CD14-positive monocyte (primary cell): ENCODE measurements around the gene PLA2G2C. TPM values are rescaled to one million over a fixed set of nuclear protein-coding genes. Genes with fewer than 3 reads are reported as not detected.

Experiments used
- DNase-seq, 3 donors: peaks; one replicate each; pipeline ENCODE4 v3.0.0-alpha.2; 2011 to 2022
- H2AFZ ChIP-seq: 2 replicates; pipeline ENCODE4 v1.6.0; 2012; ENCODE audit warnings: mild to moderate bottlenecking, low read depth, low read length, inconsistent platforms; ENCODE audit not compliant: insufficient read depth, poor library complexity, severe bottlenecking
- H3K27ac ChIP-seq, 2 donors: 1 replicate in 1 of 2; 2 replicates in 1 of 2; pipeline ENCODE4 v1.5.1; 2012 to 2013; ENCODE audit warnings: low read length in 2 of 2, control low read depth in 1 of 2, inconsistent platforms in 1 of 2, low read depth in 1 of 2, mild to moderate bottlenecking in 1 of 2
- H3K27me3 ChIP-seq, 2 donors: one replicate each; pipeline versions ENCODE4 v1.6.0 to v1.6.1; 2011 to 2013; ENCODE audit warnings: low read length in 2 of 2; ENCODE audit not compliant: control insufficient read depth in 2 of 2, insufficient read depth in 2 of 2
- H3K36me3 ChIP-seq, 2 donors: replicated peaks in 1 of 2; 1 replicate in 1 of 2; 2 replicates in 1 of 2; pipeline versions ENCODE4 v1.5.1 to v1.6.1; 2012 to 2013; ENCODE audit warnings: low read length in 2 of 2, control low read depth in 1 of 2, inconsistent platforms in 1 of 2, mild to moderate bottlenecking in 1 of 2; ENCODE audit not compliant: insufficient read depth in 2 of 2, control insufficient read depth in 1 of 2
- H3K4me1 ChIP-seq, 2 donors: 1 replicate in 1 of 2; 2 replicates in 1 of 2; pipeline versions ENCODE4 v1.5.1 to v1.6.1; 2012 to 2013; ENCODE audit warnings: low read length in 2 of 2, control low read depth in 1 of 2, inconsistent platforms in 1 of 2, mild to moderate bottlenecking in 1 of 2, moderate library complexity in 1 of 2; ENCODE audit not compliant: insufficient read depth in 2 of 2, control insufficient read depth in 1 of 2
- H3K4me2 ChIP-seq: replicated peaks from 2 replicates; pipeline ENCODE3; 2012; ENCODE audit warnings: low read length, moderate library complexity, mild to moderate bottlenecking; ENCODE audit not compliant: poor library complexity, severe bottlenecking; ENCODE audit errors: extremely low read depth
- H3K4me3 ChIP-seq, 3 experiments: fragments of 200-600 bp in 1 of 3; sonication (generic) in 1 of 3; replicated peaks in 1 of 3; 1 replicate in 2 of 3; 2 replicates in 1 of 3; pipeline ENCODE4 v1.5.1; 2011 to 2013; ENCODE audit warnings: low read length in 3 of 3, mild to moderate bottlenecking in 3 of 3, control low read depth in 2 of 3, low read depth in 2 of 3, inconsistent platforms in 1 of 3, moderate library complexity in 1 of 3
- H3K79me2 ChIP-seq: 2 replicates; pipeline ENCODE4 v1.6.0; 2012; ENCODE audit warnings: mild to moderate bottlenecking, control low read depth, inconsistent platforms, low read length, moderate library complexity; ENCODE audit not compliant: insufficient read depth
- H3K9ac ChIP-seq: 2 replicates; pipeline ENCODE4 v1.6.0; 2017; ENCODE audit warnings: low read length, mild to moderate bottlenecking; ENCODE audit not compliant: insufficient read depth, poor library complexity, severe bottlenecking
- H3K9me3 ChIP-seq, 2 donors: replicated peaks in 1 of 2; 1 replicate in 1 of 2; 2 replicates in 1 of 2; pipeline versions ENCODE4 v1.5.1 to v1.6.1; 2012 to 2013; ENCODE audit warnings: low read length in 2 of 2, control low read depth in 1 of 2; ENCODE audit not compliant: control insufficient read depth in 1 of 2, insufficient read depth in 1 of 2
- H4K20me1 ChIP-seq: 2 replicates; pipeline ENCODE4 v1.6.0; 2012; ENCODE audit warnings: mild to moderate bottlenecking, low read length, control low read depth, moderate library complexity; ENCODE audit not compliant: insufficient read depth
- H3K27ac Mint-ChIP-seq, 7 donors: one replicate each; pipeline ENCODE4 v1.8.0; 2020; ENCODE audit warnings: mild to moderate bottlenecking in 7 of 7, mixed read lengths in 7 of 7, moderate library complexity in 6 of 7, inconsistent platforms in 2 of 7
- H3K27me3 Mint-ChIP-seq, 3 donors: one replicate each; pipeline ENCODE4 v1.8.0; 2021 to 2022; ENCODE audit warnings: low read depth in 3 of 3, mild to moderate bottlenecking in 3 of 3, mixed read lengths in 3 of 3, moderate library complexity in 3 of 3, inconsistent platforms in 1 of 3
- H3K36me3 Mint-ChIP-seq, 2 donors: one replicate each; pipeline ENCODE4 v1.8.0; 2020; ENCODE audit warnings: mixed read lengths in 2 of 2, inconsistent platforms in 1 of 2, mild to moderate bottlenecking in 1 of 2
- H3K4me1 Mint-ChIP-seq: one replicate; pipeline ENCODE4 v1.8.0; 2020; ENCODE audit warnings: mild to moderate bottlenecking, mixed read lengths
- H3K4me3 Mint-ChIP-seq, 2 donors: one replicate each; pipeline ENCODE4 v1.8.0; 2020; ENCODE audit warnings: mild to moderate bottlenecking in 2 of 2, mixed read lengths in 2 of 2, moderate library complexity in 1 of 2
- H3K9me3 Mint-ChIP-seq, 7 donors: one replicate each; pipeline ENCODE4 v1.8.0; 2020 to 2022; ENCODE audit warnings: mixed read lengths in 7 of 7, mild to moderate bottlenecking in 6 of 7, moderate library complexity in 6 of 7, inconsistent platforms in 2 of 7
- CTCF ChIP-seq: fragments of 200-600 bp; IDR thresholded peaks from one replicate; pipeline ENCODE4 v1.8.0; 2022; ENCODE audit warnings: antibody characterized with exemption, mild to moderate bottlenecking
- WGBS: methylation state at CpG from one replicate; pipeline ENCODE4 v1.1.5; 2013; ENCODE audit warnings: missing lambda C conversion rate; ENCODE audit not compliant: insufficient coverage; 5-methylcytosine and 5-hydroxymethylcytosine counted together
- intact Hi-C, 2 donors: fragments of 100-400 bp; cut with micrococcal nuclease; formaldehyde crosslinking; loops; one replicate each; pipeline versions ENCODE4 v1.15.0 to v1.15.1; 2023
- polyA plus RNA-seq, 3 donors: library from polyadenylated mRNA; depleted of rRNA in 1 of 3; unstranded in 2 of 3; stranded (reverse) in 1 of 3; fragments of 300-500 nt in 2 of 3; fragments of >200 nt in 1 of 3; fragmentation: Illumina TruSeq in 2 of 3; gene quantifications; 1 replicate in 2 of 3; 2 replicates in 1 of 3; pipeline ENCODE4 v1.2.3, GENCODE V29; 2012 to 2021

PLA2G2C gene
- polyA plus RNA-seq, 3 donors = 0.07 to 0.40 TPM; not detected in 1

GRCh38 chr1:20197329-20197791 is 11.0 kb upstream of the PLA2G2C start:
- Mint-ChIP-seq H3K27me3 (peaks cover 24 to 33% (median 28%) of the 10 kb centered on the region in 3 donors), H3K36me3 (no peaks in the 10 kb centered on the region), H3K9me3 (peaks cover 0 to 2% (median 0%) of the 10 kb centered on the region in 7 donors), H3K27ac (no peak overlapping the region), H3K4me3 (no peak overlapping the region), H3K4me1 (peaks cover 3% of the 10 kb centered on the region)
- intact Hi-C loops = loop anchor here in 1 of 2 donors (5.0 kb wide), 1 partner anchor 95 kb away; no protein-coding TSS in a partner anchor
- H3K36me3 ChIP-seq = no peaks in the 10 kb centered on the region
- H3K9ac ChIP-seq = no peak overlapping the region
- no peak overlapping the region for H2AFZ ChIP-seq
- H4K20me1 ChIP-seq = no peaks in the 10 kb centered on the region
- no peaks in the 10 kb centered on the region for H3K79me2 ChIP-seq
- no peak for TF ChIP-seq CTCF
- H3K27me3 ChIP-seq = peaks cover 2 to 3% of the 10 kb centered on the region in 2 donors
- no peaks in the 10 kb centered on the region for H3K9me3 ChIP-seq
- WGBS = 88% methylated on average over 5 of the region's 6 CpGs
- no peak overlapping the region for H3K4me2 ChIP-seq
- H3K4me3 ChIP-seq = no peak overlapping the region
- no peak for DNase-seq
- no peak overlapping the region for H3K27ac ChIP-seq
- no peaks in the 10 kb centered on the region for H3K4me1 ChIP-seq

- Histone ChIP-seq H3K36me3 (no peaks in the 10 kb centered on the region), H3K27me3 (peaks cover 3 to 5% of the 10 kb centered on the region in 2 donors)
Measured at GRCh38 chr1:20195462-20195780, 9.1 kb upstream of the PLA2G2C start.

More at GRCh38 chr1:20195462-20195780, 9.1 kb upstream of the PLA2G2C start:
- H3K36me3 Mint-ChIP-seq = no peaks in the 10 kb centered on the region
- no CpG with 5 or more reads among the region's 4 CpGs for WGBS
- intact Hi-C loops = loop anchor here (2.0 to 5.0 kb wide), 2 partner anchors 93 to 277 kb away; no protein-coding TSS in a partner anchor
- no peaks in the 10 kb centered on the region for H3K9me3 ChIP-seq
- peaks cover 3% of the 10 kb centered on the region for H3K4me1 Mint-ChIP-seq
- no peak for DNase-seq
- H3K27me3 Mint-ChIP-seq = peaks cover 22 to 33% (median 31%) of the 10 kb centered on the region in 3 donors
- H3K9ac ChIP-seq = no peak overlapping the region
- H3K4me2 ChIP-seq = no peak overlapping the region
- peaks cover 0 to 2% (median 0%) of the 10 kb centered on the region in 7 donors for H3K9me3 Mint-ChIP-seq
- no peak overlapping the region for H3K4me3 ChIP-seq
- H4K20me1 ChIP-seq = no peaks in the 10 kb centered on the region
- no peaks in the 10 kb centered on the region for H3K4me1 ChIP-seq
- H3K4me3 Mint-ChIP-seq = peak overlapping the region in 1 of 2 donors; percentile 9
- peak; percentile 53 for TF ChIP-seq CTCF
- no peak overlapping the region for H3K27ac Mint-ChIP-seq
- H2AFZ ChIP-seq = no peak overlapping the region
- no peaks in the 10 kb centered on the region for H3K79me2 ChIP-seq
- no peak overlapping the region for H3K27ac ChIP-seq
